GM12874 (cell line): Measurements from ENCODE around the gene SMIM33.
A peak's percentile ranks its signal among the peaks of the same experiment; 100 is the strongest.

ENCODE experiments used
- TF ChIP-seq, protein P1 (sequence below): IDR thresholded peaks from 2 replicates; pipeline ENCODE4 v1.5.1; 2011; ENCODE audit warnings: low read depth, mild to moderate bottlenecking, control low read depth, low read length, moderate library complexity; ENCODE audit not compliant: insufficient read depth

SMIM33 gene

DNA sequence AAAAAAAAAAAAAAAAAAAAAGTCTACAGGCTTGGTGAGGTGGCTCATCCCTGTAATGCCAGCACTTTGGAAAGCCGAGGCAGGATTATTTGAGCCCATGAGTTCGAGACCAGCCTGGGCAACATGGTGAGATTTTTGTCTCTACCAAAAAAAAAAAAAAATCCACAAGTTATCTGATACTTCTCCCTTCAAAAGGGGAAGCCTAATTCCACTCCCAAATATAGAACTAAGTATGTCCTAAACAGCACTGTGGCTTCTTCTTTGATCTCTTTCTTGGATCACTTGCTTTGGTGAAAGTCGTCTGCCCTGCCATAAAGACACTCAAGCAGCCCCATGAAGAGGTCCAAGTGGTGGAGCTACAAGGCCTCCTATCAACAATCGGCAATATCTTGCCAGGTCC lies 30.6 kb downstream of the SMIM33 start:
- TF ChIP-seq, protein P1, sequence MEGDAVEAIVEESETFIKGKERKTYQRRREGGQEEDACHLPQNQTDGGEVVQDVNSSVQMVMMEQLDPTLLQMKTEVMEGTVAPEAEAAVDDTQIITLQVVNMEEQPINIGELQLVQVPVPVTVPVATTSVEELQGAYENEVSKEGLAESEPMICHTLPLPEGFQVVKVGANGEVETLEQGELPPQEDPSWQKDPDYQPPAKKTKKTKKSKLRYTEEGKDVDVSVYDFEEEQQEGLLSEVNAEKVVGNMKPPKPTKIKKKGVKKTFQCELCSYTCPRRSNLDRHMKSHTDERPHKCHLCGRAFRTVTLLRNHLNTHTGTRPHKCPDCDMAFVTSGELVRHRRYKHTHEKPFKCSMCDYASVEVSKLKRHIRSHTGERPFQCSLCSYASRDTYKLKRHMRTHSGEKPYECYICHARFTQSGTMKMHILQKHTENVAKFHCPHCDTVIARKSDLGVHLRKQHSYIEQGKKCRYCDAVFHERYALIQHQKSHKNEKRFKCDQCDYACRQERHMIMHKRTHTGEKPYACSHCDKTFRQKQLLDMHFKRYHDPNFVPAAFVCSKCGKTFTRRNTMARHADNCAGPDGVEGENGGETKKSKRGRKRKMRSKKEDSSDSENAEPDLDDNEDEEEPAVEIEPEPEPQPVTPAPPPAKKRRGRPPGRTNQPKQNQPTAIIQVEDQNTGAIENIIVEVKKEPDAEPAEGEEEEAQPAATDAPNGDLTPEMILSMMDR, result no peak

DNA sequence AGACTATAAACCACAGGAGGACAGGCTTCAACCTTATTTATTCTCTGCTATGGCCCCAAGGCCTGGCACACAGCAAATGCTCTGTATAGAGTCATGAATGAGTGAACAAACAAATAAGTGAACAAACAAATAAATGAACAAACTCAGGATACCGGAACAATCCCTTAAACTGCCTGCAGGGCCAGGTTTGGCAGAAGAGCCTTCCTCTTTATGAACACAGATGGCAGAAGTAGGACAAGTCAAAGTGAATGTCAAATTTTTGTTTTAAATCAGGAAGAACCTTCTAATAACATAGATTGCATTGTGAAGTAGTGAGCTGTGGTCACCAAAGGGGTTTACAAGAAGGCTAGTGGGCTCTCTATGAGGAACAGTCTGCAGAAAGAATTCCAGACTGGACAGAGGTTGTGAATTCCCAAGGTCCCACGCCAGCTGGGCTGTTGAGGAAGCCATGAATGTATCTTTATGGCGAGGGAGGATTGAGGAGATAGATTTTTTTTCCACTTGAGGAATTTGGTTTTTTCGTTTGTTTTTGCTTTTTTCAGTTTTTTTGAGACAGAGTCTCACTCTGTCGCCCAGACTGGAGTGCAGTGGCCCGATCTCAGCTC lies 42.1 kb downstream of the SMIM33 start:
- TF ChIP-seq, protein P1, result 0 out of 2 replicates have a peak, but pooled peaks have one; percentile 8

DNA sequence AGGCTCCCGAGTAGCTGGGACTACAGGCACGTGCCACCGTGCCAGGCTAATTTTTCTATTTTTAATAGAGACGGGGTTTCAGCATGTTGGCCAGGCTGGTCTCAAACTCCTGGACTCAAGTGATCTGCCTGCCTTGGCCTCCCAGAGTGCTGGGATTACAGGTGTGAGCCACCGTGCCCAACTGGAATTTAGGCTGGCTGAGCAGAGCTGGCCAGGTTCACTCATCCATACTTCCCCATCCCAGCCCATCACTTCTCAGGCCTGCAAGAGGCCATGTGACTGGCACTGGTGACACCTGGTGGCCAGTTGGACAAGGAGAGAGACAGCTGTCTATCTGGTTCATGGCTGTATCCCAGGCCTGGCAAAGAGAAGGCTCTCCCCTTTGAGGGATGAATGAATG lies 42.6 kb downstream of the SMIM33 start:
- TF ChIP-seq, protein P1, result peak; percentile 71

DNA sequence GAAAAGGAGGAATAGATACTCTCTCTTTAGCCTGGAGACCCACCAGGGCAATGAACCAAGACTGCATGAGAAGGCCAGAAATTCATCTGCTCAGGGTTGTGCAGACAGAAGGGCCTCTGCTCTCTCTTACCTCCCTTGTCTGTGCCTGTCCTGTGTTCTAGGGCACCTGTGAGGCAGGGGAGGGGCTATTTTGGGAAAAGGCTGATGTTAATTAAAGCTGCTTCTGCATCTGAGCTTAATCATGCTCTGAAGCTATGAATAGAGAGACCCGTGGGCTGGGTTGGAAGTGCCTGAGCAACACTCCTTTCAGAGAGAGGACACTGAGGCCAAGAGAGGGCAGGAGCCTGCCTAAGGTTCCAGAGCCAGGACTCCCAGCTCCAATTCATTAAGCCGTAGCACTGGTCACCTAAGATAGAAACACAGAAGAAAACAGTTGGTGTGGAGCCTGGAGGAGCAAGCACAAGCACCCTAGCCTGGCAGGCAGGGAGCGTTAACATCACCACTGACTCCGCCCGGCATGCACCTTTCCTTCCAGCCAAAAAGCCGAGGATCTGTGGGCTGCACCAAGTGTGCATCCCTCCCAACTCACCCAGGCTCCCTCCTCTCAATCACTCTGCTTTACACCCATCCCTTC lies 43.2 kb downstream of the SMIM33 start:
- TF ChIP-seq, protein P1, result no peak

DNA sequence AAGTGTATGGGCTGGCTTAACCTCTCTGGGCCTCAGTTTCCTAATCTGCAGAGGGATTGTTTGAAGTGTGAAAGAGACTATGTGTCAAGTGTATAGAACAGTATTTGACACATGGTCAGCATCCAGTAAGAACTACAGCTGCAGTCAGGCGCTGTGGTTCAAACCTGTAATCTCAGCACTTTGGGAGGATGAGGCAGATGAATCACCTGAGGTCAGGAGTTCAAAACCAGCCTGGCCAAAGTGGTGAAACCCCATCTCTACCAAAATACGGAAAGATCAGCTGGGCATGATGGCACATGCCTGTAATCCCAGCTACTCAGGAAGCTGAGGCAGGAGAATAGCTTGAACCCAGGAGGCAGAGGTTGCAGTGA lies 43.7 kb downstream of the SMIM33 start:
- TF ChIP-seq, protein P1, result no peak

DNA sequence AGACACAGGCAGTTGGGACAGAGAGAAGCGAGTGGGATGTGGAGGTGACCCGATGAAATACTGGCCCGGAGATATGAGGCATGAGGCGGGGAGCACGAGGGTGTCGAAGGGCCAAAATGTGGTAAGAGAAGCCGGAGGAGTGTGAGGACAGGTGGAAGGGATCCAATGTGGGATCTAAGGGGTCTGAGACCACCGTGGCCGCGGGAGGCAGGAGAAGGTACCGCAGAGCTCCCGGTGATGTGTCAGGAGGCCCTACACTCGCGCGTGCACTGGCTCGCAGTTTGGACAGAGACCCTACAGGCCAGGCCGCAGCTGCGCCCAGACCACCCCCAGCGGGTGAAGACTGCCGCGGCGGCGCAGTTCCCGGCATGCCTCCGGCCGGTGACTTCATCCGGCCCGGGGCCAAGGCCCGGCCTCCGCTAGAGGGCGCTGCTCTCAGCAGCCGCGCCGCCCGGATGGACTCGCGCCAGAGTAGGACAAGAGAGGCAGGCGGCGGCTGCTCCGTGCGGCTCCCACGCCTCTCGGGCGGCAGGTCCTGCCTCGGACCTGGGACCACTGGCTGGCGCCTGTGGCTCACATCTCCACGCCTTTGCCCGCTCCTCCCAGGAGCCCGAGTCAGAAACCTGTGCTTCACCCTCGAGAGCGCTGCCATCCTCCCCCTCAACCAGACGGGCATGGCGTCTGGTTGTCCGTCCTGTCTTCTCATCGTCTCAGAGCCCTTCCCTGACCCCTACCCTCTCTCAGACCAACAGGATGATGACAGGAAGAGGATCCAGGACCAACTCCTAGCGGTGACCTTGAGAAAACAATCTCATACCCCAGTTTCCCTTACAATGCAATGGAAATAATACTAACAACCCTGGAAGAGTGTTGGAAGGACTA lies 47.1 kb downstream of the SMIM33 start:
- TF ChIP-seq, protein P1, result peak; percentile 100
